Hippocampal formation (tissue), 2 donors: ENCODE results near the gene CDH12.
"Not testable (repeated sequence)": the region's sequence is repeated elsewhere in the genome, so short reads cannot be mapped to it uniquely, and the experiment has no call there.

Experiments
- DNase-seq, 2 donors: peaks; one replicate each; lab custom pipeline; 2025; lab: John Stamatoyannopoulos, UW

CDH12 gene

DNA sequence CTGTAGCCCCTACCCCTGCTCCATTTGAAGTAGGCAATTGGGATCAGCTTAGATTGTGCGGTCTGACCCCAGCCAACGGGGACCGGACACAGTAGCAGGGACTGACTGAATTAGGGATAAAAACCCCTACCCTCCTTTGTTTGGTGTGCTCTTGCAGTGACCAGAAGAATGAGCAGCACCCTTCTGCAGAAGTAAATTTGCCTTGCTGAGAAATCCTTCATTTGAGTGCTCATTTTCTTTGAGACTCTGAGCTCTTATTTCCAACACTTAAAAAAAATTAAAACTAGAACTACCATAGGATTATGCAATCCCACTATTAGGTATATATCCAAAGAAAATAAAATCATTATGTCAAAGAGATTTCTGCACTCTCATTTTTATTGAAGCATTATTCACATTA lies 560.0 kb downstream of the CDH12 start:
- DNase-seq = no peak

DNA sequence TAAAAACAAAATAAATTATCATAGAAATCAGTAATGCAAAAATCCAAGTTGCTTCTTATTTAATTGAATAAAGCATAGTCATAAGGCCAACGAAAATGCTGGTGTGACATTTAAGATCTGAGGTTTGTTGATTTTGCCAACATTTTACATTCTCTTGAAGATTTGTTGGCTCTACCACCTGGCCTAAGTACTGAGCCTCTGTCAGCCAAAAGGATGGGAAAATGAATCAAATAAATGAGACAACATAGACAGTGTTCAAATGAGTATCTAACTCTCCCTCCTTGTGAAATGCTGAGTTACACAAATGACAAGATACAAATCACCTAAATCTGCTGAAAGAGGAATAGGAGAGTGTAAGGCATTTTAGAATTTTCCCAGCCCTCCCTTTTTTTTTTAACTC lies 575.0 kb downstream of the CDH12 start:
- no peak for DNase-seq

GRCh38 chr5:22277006-22277405 lies 576.1 kb downstream of the CDH12 start:
- no peak for DNase-seq

DNA sequence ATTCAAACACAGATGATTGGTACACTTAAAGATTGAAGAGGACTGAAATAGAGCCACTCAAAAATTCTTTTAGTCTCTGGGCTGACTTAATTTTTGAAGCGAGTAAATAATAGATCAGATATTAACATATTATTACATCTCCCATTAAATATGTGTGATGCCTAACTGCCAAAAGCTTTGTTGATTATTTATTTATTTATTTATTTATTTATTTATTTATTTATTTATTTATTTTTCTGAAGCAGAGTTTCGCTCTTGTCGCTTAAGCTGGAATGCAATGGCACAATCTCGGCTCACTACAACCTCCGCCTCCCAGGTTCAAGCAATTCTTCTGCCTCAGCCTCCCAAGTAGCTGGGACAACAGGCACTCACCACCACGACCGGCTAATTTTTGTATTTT lies 587.3 kb downstream of the CDH12 start:
- not testable (repeated sequence) for DNase-seq

GRCh38 chr5:22258139-22258538 lies 595.0 kb downstream of the CDH12 start:
- no peak for DNase-seq

- DNase-seq = no peak
These were observed 602.6 kb downstream of the CDH12 start for GRCh38 chr5:22250528-22250927.

DNA sequence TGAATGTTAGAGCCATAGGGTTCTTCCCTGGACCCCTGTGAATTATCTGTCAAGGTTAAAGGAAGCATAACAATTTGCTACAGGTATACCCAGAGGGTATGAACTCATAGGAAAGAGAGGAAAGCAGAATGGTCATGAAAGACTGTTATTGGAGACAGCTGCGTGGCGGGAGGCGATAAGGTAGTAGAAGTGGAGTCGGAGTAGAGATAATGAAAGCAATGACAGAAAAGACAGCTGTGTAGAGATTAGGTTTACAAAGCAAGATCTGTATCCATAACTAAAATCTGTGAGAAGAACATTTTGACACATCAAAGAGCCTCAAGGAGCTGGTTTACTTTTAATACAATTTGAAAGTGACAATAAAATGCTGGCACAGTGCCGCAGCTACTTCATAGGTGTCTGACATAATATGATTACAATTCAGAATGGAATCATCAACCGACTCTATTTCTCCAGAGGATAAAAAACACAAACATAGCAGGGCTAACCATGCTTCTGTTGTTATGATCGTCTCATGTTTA lies 603.9 kb downstream of the CDH12 start:
- DNase-seq = no peak

- no peak for DNase-seq
These were observed 607.4 kb downstream of the CDH12 start for GRCh38 chr5:22245770-22246169.

- no peak for DNase-seq
These were observed 610.6 kb downstream of the CDH12 start for GRCh38 chr5:22242532-22242931.

GRCh38 chr5:22238047-22238446 lies 615.1 kb downstream of the CDH12 start:
- DNase-seq = no peak

- no peak for DNase-seq
These were observed 626.7 kb downstream of the CDH12 start for GRCh38 chr5:22226423-22226822.

DNA sequence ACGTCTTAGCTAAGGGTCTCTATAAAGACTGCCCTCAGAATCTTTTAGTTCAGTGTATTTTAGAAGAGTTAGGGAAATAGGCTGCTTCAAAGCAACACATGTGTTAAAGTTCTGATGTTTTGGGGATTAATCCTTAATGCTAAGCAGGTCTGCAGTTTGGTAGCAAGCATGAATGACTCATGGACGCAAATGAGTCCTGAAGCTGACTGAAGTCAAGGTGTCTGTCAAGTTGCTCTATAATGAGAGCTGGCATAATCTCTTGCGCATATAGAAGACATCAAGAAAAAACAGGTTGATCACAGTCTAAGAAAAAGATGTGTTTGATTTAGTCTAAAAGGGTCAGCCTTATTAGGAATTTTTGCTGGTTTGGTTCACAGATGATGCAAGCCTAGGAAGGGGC lies 630.1 kb downstream of the CDH12 start:
- no peak for DNase-seq

DNA sequence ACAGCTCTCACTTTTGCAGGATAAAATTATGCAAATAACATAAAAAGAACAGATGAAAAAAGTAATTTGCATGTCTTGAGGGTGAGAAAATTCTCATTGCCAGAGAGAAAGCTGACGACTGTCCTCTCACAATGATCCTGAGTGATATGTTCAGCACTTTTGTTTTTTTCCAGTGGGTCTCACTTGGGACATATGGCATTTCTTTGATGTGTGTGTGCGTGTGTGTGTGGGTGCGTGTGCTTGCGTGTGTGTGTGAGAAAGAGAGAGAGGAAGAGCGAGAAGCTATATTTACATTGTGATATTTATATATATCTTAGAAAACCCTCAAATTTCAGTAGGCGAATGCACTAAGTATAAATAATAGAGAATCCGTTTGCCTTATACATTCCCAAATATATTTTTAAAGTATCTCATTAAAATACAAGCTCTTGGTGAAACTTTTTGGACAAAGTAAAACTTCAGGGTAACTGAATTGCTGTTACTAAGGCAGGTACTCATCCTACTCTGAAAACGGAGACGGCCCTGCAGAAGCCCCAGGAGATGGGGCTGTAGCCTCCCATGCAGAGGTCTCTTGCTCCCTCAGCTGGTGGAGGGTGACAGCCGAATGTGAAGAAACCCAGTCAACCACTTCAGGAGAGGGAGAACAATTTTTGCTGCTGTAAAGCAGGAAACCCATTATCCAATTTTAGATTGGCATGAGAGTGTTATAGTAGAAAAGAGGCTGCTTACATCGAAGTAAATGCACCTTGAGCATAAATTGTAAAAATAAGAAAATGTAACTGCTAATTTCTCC lies 639.2 kb downstream of the CDH12 start:
- DNase-seq = not testable (repeated sequence)

DNA sequence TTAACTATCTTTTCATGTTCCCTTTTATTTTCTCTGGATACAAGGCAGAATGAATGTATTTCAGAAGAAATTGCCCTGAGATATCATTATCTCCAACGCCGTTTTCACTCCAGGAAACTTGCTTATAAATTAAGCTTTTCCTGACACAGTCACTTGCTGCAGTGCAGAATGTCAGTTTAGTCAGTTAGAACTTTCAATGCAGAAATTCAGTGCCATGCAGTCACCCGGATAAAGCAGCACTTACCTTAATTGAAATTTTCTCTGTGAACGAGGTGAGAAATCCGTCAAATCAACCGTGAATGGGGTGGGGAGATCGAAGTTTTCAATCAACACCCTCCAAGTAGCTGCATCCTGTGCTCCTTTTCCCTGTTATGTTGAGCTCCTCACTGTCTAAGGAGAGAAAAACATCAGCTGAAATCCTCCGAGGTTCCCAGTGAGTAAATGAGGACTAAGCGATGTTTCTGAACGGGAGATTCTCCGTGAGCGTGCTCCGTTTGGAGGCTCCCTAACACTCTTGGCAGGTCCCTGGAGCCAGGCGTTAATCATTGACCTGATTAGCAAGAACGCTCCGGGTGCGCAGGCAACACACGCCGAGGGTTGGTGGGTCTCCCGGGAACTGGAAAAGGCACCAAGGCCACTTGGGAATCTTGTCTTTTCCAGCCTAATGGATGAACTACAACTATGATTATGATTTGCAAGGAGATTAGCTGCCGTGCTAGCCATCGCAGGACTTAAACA lies 640.7 kb downstream of the CDH12 start:
- DNase-seq = not testable (repeated sequence)

DNA sequence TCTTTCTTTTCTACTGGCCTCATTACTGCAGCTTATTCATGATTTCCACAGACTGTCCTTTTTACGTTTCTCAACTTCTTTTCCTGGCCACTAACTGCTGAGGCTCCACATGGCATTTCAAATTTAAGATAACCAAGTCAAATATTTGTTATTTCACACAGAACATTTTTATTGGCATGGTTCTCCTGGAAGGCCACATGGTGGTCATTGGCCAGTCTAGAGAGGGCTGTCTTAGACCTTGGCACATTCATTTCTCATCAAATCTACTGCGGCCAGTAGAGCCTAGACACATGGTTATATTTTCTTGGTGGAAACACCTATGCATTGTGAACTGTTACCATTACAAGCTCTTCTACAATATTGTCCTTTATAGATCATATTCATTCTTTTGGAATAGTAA lies 644.7 kb downstream of the CDH12 start:
- not testable (repeated sequence) for DNase-seq

- DNase-seq = not testable (repeated sequence)
These were observed 664.5 kb downstream of the CDH12 start for GRCh38 chr5:22188651-22189050.

- not testable (repeated sequence) for DNase-seq
These were observed 665.4 kb downstream of the CDH12 start for GRCh38 chr5:22187632-22188228.

DNA sequence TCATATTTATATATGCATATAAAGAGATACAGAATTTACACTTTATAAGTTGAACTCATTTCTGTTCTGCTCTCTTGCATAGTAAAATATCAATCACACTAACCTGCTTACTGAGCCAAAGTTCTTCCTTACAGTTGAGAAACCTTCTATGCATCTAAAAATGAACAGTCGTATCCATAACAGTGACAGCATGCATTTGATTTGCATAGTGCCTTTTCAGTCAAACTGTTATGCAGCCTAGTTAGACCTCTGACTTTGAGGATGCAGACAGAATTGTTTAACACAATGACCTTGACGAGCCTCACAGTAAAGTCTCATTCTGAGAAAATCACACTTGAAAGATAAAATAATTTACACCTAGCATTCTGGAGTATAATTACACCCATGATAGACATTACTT lies 683.9 kb downstream of the CDH12 start:
- not testable (repeated sequence) for DNase-seq

DNA sequence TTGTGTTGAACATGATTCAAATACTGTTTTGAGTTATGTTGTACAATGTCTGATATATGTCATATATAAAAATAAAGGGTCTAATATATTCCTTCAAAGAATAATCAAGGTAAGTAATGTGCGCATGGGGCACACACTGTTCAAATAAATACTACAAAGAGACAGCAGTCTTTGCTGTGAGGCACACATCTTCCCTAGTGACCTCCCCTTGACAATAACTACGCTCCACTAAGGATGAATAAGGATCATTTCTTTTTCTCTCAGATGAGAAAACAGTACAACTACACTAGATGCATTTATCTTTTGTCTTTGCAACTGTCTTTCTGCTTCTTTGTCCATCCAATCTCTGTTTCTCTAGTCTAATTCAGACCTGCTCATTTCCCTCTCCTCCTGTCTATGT lies 684.4 kb downstream of the CDH12 start:
- DNase-seq = not testable (repeated sequence)

GRCh38 chr5:22165931-22166330 lies 687.2 kb downstream of the CDH12 start:
- not testable (repeated sequence) for DNase-seq

DNA sequence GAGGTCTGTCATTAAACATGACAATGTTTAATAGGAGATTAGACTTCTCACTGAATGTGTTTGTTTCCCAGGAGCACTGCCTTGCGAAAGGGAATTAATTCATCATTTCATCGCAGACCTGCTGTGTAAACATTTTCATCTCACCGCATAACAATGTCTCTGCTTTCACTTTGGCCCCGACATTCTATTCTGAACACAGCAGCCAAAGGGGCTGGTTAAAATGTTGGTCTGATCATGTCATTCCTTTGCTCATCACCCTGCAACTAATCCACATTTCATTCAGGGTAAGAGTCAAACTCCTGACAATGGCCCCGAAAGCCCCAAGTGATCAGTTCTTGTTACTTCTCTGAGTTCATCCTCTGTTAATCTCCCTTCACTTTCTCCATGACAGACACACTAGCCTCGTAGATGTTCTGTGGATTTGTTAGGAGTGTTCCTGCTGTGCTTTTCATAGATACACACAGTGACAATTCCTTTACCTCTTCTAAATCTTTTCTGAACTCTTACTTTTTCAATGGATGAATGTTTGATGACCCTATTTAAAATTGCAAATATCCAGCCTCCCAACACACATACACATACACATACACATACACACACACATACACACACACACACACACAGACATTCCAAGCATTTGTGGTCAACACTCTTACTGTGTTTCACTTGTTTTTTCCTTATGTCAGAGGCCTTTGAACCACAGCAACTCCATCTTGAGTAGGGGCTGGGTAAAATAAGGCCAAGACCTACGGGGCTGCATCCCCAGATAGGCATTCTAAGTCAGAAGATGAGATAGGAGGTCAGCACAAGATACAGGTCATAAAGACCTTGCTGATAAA lies 688.0 kb downstream of the CDH12 start:
- DNase-seq = not testable (repeated sequence)

DNA sequence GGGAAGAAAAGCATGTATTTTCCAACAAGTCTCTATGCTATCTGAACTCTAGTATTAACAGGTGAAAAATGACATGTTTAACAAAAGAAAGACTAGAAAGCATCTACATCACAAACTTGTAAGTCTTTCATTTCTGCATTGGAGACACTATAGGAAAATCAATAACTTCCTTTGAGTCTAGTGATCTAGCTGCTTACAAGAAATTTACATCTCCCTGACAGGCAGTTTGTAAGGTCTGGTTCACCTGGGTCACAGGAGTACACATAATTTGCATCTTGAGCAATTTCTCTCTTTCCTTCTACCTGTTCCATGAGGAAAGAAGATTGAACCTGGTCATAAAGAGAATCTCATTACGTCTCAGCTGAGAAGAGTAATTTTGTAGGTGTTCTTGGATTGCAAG lies 696.2 kb downstream of the CDH12 start:
- DNase-seq = not testable (repeated sequence)
